SH-SY5Y (cell line): ENCODE data around the gene MIOX.

Source experiments
- GATA2 ChIP-seq: IDR thresholded peaks from 2 replicates; pipeline ENCODE4 v1.6.1; 2011; ENCODE audit warnings: mild to moderate bottlenecking, low read depth, low read length
- GATA3 ChIP-seq: IDR thresholded peaks from 2 replicates; pipeline ENCODE4 v1.6.1; 2011; ENCODE audit warnings: low read depth, mild to moderate bottlenecking, low read length, moderate library complexity

Gene MIOX

GRCh38 chr22:50461979-50462540 lies 24.6 kb upstream of the MIOX start:
- TF ChIP-seq GATA3, result no peak
- no peak for TF ChIP-seq GATA2

GRCh38 chr22:50463188-50463900 lies 23.3 kb upstream of the MIOX start:
- TF ChIP-seq GATA2 (no peak), GATA3 (no peak)

GRCh38 chr22:50464451-50464850 lies 22.2 kb upstream of the MIOX start:
- TF ChIP-seq GATA3 (no peak), GATA2 (no peak)

- TF ChIP-seq GATA2, result no peak
- no peak for TF ChIP-seq GATA3
Observed at GRCh38 chr22:50465066-50465930, 21.4 kb upstream of the MIOX start.

- TF ChIP-seq GATA2 (no peak), GATA3 (no peak)
Observed at GRCh38 chr22:50467341-50467740, 19.3 kb upstream of the MIOX start.

GRCh38 chr22:50467773-50468440 lies 18.8 kb upstream of the MIOX start:
- no peak for TF ChIP-seq GATA2
- TF ChIP-seq GATA3, result no peak

GRCh38 chr22:50468626-50469025 lies 18.0 kb upstream of the MIOX start:
- TF ChIP-seq GATA3 (no peak), GATA2 (no peak)

GRCh38 chr22:50469377-50470305 lies 17.0 kb upstream of the MIOX start:
- TF ChIP-seq GATA2, result no peak
- no peak for TF ChIP-seq GATA3

GRCh38 chr22:50470491-50470890 lies 16.2 kb upstream of the MIOX start:
- TF ChIP-seq GATA3 (no peak), GATA2 (no peak)

GRCh38 chr22:50471197-50471847 lies 15.3 kb upstream of the MIOX start:
- no peak for TF ChIP-seq GATA2
- TF ChIP-seq GATA3, result no peak

- TF ChIP-seq GATA2, result no peak
- TF ChIP-seq GATA3, result no peak
Observed at GRCh38 chr22:50471962-50472361, 14.7 kb upstream of the MIOX start.

GRCh38 chr22:50473088-50473487 lies 13.6 kb upstream of the MIOX start:
- TF ChIP-seq GATA3, result no peak
- no peak for TF ChIP-seq GATA2

GRCh38 chr22:50473855-50474671 lies 12.6 kb upstream of the MIOX start:
- no peak for TF ChIP-seq GATA2
- TF ChIP-seq GATA3, result no peak
